Erythroblast (primary cell): ENCODE results near the gene INO80.

Experiments
- GATA1 ChIP-seq: IDR thresholded peaks from 2 replicates; pipeline ENCODE4 v1.6.1; 2011; ENCODE audit warnings: low read depth, mild to moderate bottlenecking, control low read depth, low read length, moderate library complexity
- POLR2A ChIP-seq: IDR thresholded peaks from 2 replicates; pipeline ENCODE4 v1.6.1; 2011; ENCODE audit warnings: mild to moderate bottlenecking, low read length

DNA sequence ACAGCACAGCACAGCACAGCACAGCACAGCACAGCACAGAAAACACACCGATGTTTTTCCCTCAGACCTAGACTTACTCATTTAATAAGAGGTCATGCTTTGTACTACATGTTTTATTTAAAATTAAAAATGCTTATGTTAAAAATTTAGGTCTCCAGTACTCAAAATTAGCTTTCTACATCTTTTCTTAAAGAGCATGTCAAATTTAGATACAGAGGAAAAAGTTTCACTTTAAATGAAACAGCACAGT lies 84.1 kb downstream of the INO80 start:
- TF ChIP-seq POLR2A: no peak
- no peak for TF ChIP-seq GATA1
